ENCODE results near the gene ADGRA1.

Gene ADGRA1

DNA sequence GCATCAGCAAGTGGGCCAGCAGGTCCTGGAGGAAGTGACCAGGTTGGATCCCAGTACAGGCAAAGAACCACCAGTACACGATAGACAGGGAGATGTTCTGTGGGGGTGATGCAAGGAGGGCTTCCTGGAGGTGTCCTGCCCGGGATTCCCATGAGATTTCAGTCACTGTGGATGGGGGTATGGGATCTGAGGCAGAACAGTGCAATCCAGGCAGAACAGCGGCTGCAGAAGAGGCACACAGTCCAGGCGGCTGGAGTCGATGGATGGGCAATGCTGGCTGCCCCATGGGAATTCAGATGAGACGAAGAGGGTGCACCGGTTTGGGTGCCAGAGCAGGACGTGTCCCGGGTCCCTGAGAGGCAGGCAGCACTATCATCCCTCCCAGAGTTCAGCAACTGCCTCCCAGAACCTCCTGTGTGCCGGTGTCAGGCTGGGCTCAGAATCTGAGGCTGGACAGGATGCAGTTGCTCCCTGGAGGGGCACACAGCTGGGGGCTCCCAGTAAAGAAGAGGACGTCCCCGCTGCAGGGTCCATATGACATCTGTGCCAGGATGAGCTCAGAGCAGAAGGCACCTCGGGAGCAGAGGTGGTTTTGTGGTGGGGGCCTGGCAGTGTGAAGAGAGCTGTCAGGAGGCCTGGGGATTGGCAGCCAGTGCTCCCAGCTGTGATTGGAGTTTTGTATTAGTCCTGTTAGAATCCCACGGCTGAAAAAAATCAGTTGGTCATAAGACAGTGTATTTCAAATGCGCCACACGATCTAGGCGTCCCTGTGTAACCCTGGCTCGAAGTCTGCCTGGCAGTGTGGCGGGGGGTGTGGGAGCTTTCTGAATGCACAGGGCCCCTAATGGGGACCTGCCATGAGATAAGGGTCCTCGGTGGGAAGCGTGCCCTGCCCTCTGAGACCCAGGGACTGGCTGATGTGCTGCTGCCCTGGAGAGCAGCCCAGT is 75.5 kb downstream of the ADGRA1 start:
- no peak overlapping the region for H3K4me3 ChIP-seq (ENCODE audit: low read depth, low read length)
- TF ChIP-seq, protein P1, sequence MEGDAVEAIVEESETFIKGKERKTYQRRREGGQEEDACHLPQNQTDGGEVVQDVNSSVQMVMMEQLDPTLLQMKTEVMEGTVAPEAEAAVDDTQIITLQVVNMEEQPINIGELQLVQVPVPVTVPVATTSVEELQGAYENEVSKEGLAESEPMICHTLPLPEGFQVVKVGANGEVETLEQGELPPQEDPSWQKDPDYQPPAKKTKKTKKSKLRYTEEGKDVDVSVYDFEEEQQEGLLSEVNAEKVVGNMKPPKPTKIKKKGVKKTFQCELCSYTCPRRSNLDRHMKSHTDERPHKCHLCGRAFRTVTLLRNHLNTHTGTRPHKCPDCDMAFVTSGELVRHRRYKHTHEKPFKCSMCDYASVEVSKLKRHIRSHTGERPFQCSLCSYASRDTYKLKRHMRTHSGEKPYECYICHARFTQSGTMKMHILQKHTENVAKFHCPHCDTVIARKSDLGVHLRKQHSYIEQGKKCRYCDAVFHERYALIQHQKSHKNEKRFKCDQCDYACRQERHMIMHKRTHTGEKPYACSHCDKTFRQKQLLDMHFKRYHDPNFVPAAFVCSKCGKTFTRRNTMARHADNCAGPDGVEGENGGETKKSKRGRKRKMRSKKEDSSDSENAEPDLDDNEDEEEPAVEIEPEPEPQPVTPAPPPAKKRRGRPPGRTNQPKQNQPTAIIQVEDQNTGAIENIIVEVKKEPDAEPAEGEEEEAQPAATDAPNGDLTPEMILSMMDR (IDR thresholded peaks at IDR 0.05; ENCODE audit: insufficient read depth, low read depth, low read length, missing control alignments): no peak
- DNase-seq (ENCODE audit: low read depth): no peak

DNA sequence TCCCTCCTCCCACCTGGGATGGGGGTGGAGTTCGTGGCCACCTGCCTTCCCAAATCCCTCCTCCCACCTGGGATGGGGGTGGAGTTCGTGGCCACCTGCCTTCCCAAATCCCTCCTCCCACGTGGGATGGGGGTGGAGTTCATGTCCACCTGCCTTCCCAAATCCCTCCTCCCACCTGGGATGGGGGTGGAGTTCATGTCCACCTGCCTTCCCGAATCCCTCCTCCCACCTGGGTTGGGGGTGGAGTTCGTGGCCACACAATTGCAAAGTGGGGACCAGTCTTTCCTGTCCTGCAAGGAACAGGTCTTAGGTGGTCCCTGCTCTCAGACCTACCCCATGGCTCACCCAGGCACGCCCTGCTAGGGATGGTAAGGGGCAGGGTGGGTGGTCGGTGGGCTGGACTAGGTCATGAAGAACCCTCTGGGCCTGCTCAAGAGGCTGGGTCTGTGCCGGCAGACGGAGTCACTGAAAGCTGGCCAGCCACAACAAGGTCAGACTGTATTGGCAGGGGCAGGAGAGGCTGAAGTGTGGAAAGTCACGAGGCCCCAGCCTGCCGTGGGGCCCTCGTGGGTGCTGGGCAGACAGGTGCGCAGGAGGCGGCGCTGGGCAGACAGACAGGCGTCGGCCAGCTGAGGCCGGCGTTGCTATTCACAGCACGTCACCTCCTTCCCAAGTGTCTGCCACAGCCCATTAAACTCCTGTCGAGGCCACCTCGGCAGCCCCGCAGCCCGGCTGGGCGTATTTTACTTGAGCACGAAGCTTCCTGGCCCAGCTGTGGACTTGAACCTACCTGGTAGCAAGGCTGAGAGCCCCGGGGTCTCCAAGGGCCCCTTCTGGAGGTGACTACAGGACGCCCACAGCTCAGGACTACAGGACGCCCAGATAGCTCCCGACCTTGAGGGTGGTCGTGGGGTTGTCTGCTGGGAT is 76.4 kb downstream of the ADGRA1 start:
- TF ChIP-seq, protein P1 (IDR thresholded peaks at IDR 0.05; ENCODE audit: insufficient read depth, low read depth, low read length, missing control alignments): no peak
- DNase-seq (ENCODE audit: low read depth): no peak
- H3K4me3 ChIP-seq (ENCODE audit: low read depth, low read length): no peak overlapping the region

DNA sequence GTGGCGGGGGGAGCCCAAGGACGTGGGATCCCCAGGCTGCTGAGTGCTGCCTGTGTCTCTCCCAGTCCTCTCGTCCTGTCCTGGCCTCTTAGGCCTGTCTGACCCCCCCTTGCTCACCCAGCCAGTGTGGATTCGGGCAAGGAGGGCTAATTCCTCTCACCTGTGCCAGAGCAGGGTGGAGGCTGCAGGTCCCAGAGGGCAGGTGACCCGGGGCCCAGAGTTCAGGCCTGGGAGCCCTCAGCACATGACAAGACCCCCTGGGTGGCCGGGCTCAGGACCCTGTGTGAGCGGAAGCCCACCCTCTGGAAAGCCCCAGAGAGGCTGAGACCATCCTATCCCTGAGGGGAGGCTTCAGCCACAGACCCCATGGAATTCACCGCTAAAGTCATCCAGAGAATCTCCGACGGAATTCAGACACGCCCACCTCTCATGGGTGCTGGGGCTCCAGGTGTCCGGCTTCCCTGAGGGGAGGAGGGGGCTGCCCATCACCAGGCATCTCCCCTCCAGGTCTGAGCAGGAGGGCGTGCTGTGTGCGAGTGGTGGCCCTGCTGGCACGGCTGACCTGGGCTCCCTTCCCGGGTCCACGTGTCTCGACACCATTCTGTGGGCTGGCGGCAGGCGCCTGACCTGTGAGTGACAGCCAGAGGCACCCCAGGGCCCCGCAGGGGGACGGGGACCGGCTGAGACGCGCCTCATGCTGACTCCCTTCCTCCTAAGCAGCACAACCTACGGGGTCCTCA is 77.3 kb downstream of the ADGRA1 start:
- no peak for DNase-seq (ENCODE audit: low read depth)
- no peak overlapping the region for H3K4me3 ChIP-seq (ENCODE audit: low read depth, low read length)
- TF ChIP-seq, protein P1 (IDR thresholded peaks at IDR 0.05; ENCODE audit: insufficient read depth, low read depth, low read length, missing control alignments): no peak

DNA sequence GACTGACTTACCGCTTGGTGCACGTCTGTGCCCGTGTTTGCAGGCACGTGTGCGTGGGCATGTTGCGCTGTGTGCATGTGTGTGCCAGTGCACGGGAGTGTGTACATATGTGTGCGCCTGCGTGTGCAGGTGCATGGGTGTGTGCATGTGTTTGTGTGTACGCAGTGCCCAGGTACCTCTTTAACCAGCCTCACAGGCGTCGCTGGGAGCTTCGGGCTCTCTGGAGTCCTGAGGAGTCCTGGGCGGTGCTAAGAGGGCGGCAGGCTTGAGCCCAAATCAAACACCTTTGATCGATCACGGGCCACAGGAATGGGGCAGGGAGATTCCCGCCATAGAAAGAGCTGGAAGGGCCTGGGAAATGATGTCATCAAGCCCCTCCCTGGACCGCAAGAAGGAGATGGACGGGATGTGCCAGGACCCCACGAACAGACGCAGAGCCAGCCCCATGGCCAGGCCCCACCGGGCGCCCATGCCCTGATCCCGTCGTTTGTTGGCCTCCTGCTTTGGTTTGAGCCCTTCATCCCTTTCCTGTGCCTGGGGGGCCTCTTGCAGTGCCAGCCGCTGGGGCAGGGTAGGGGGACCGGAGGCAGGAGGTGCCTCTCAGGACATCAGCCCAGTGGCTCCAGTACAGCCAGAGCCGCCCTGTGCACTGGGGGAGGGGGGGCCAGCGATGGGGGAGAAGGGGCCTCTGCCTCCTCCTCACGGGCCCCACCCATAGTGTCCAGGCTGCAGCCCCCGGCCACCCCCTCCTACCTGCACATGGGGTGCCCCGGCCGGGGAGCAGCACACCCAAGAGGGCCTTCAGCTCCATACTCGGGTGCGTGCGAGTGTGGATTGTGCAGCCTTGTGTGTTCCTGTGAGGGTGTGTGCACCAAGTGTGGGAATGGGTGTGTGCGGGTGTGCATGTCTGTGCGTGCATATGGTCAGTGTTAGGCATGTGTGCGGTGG is 78.1 kb downstream of the ADGRA1 start:
- DNase-seq (ENCODE audit: low read depth): no peak
- TF ChIP-seq, protein P1 (IDR thresholded peaks at IDR 0.05; ENCODE audit: insufficient read depth, low read depth, low read length, missing control alignments): no peak
- no peak overlapping the region for H3K4me3 ChIP-seq (ENCODE audit: low read depth, low read length)

DNA sequence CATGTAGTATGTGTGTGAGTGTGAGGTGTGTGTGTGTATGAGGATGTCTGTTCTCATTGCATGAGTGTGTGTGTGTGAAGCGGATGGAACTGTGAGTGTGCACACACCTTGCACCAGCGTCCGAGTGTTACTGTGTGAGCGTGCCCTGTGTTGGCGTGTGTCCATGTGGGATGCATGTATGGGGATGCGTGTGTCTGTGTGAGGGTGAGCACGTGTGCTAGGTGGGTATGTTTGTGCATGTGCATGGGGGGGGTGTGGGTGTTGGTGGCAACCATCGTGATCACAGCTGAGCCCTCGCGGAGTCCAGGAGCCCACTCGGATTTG is 78.7 kb downstream of the ADGRA1 start:
- TF ChIP-seq, protein P1 (IDR thresholded peaks at IDR 0.05; ENCODE audit: insufficient read depth, low read depth, low read length, missing control alignments): no peak
- no peak for DNase-seq (ENCODE audit: low read depth)
- H3K4me3 ChIP-seq (ENCODE audit: low read depth, low read length): no peak overlapping the region
